GM21825 (cell line): ENCODE measurements around the gene RNF141.

Source experiments
- ATAC-seq: cut with Tn5 transposase; IDR thresholded peaks from one replicate; pipeline ENCODE4 v1.9.1; 2021; ENCODE audit warnings: mild to moderate bottlenecking, moderate library complexity; ENCODE audit not compliant: unreplicated experiment

Gene RNF141

DNA sequence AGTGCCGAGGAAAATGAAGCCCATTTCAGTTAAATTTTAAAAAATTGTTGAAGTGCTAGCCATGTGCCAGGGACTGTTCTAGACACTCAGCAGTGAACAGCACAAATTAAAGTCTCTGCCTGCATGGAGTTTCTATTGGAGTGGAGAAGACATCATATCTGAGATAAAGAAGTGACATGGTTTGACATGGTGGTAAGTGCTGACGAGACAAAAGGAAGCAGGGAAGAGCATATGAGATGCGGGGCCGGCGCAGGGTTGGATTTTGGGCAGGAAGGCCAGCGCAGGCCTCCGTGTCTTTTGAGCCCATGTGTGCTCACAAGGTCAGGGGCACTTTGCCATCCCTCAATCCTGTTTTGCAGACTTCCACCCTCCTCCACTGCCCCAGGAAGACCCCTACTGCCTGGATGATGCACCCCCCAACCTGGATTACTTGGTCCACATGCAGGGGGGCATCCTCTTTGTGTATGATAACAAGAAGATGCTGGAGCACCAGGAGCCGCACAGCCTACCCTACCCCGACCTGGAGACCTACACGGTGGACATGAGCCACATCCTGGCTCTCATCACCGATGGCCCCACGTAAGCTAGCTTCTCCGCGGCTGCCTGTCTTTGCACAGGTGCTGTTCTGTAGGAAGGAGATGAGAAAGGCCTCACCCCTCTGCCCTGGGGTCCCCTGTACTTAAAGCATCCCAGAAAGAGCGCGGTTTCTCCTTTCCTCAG lies 56.4 kb downstream of the RNF141 start:
- ATAC-seq, result no peak

DNA sequence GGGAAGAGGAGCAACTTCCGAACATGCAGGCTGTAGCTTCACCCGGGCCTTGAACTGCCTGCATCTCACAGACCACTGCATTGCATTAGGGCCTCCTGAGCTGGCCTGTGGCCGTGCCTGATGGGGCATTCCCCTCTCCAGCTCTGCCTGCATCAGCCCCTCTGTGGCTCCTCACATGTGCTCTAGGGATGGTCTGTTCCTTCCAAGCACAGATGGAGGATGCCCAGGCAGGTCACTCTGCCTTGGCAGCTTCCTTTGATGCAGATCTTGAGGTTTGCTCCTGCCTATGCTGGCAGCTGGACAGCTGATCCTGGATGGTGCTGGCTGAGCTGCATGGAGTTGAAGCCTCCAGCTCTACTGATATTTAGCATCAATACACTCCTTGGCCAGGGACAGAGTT lies 57.4 kb downstream of the RNF141 start:
- no peak for ATAC-seq

DNA sequence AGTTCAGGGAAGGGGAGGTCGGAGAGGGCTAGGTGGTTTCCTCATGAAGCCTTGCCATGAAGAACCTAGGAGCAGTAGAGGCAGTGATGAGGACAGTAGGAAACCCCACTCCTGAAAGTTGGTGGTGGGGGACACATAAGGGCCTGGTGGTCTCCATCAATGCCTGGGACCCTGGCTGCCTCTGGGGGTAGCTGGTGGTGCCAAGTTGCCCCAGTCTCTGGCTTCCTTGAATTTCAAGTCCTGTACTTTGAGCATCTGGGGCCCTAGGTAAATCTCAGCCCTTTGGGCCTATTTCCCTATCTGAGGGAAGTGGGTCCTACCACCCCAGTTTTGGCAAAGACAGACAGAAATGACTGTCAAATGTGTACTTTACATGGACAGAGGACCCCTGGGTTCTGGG lies 57.8 kb downstream of the RNF141 start:
- ATAC-seq, result no peak

DNA sequence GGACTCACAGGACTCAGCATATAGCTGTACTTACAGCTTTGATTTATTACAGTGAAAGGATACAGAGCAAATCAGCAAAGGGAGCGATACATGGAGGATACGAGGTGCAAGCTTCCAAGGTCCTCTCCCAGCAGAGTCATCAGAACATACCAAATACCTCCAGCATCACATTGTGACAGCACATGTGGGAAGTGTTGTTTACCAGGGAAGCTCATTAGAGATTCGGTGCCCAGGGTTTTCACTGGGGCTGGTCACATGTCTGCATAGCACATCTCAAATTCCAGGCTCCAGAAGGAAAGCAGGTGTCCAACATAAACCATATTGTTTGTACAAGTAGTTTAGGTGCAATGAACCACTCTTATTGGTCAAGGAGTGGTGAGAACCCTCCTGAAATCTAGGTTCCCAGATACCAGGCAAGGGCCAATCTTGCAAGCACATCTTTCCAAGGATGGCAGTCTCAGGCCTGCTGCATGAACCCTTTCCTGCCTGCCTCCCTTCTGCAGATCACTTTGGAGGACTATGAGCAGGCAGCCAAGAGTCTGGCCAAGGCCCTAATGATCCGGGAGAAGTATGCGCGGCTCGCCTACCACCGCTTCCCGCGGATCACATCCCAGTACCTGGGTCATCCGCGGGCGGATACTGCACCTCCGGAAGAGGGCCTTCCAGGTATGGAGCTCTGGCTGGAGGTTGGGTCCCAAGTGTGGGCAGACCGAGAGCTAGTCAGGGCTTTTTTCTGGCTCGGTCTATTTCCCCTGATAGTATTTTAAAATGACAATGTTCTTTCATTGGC lies 59.2 kb downstream of the RNF141 start:
- no peak for ATAC-seq

DNA sequence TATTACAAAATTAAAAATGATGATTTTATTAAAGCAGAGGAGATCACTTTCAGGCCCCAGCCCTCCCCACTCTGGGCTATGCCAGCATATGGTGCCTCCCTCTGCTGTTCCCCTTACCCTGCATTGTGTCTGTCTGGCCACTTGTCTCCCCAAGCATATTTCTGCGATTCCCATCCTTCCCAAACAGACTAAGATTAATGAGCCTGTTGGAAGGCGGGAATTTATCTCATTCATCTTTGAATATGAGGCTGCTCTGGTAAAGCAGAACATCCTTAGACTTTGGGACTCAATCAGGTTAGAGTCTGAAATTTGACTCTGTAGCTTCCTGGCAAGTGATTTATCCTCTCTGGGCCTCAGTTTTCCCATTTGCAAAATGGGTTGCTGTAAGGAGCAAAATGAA lies 60.2 kb downstream of the RNF141 start:
- ATAC-seq, result no peak

DNA sequence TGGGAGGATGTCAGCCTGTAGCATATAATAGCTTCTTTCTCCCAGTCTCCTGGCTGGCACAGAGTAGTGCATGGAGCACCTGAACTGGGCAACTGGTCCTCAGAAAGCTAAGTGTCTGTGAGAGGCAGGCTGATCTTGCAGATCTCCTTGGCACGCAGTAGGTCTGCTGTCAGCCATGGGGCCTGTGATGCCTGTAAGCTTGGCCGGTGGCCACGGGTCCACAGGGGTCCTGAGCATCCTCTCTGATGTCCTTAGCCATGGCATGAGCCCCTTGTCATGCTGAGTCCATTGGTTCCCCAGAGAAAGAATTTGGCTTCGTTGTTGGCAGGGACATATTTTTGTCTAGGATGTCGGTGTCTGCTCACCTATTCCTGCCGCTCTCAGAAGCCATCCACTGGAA lies 61.0 kb downstream of the RNF141 start:
- no peak for ATAC-seq

DNA sequence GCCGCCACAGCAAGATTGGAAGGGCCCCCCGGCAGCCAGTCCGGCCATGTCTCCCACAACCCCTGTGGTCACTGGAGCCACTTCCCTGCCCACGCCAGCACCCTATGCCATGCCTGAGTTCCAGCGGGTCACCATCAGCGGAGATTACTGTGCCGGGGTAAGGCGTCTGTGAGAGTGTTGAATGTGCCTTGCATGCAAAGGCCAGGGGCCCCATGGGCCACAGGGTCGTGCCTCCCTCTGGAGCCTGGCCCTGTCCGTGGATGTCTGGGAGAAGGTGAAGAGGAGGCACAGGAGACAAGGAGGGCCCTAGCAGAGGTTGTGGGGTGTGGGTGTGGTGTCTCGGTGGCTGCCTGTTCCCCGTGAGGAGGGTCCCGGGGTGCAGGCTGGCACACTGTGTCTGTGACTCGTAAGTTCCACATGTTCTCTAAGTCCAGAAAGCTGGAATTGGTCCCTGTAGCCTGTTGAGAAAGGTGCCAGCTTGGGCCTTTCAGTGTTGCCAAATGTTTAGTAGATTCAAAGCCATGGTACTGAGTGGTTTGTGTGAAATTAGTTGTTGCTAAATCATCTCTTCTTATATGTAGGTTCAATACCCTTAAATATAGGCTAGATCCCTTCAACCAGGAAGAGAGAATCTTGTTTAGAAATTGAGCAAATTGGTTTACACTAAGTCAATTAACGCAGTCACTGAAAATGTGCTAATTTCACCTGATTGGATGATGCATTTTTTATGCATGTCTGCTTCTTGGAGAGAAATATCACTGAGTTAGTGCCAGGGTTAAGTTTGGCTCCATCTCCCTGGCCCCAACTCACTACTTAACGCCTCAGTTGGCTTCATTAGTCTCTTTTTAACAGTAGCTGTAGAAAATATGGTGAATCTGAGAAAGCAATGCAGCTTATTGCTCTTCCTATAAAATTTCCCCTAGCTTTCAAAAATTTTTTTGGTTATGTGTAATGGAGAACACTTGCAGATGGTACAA lies 62.1 kb downstream of the RNF141 start:
- ATAC-seq, result no peak

DNA sequence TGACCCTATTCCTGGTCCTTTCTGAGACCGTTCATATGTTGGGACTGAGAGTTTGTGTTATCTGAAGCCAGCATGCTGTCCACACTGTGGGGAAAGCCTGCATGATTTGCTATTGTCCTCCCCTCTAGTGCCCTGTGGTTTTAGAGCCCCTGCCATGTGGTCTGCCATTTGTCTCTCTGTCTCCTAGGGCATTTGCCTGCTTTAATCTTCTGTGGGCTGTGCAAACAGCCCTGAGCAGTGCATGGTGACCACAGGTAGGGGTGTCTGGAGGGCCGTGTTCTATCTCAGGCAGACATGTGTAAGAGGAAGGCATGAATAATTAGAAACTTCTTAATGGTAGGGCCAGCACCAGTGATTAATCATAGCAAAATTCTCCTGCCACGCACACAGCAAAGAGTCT lies 62.9 kb downstream of the RNF141 start:
- no peak for ATAC-seq

DNA sequence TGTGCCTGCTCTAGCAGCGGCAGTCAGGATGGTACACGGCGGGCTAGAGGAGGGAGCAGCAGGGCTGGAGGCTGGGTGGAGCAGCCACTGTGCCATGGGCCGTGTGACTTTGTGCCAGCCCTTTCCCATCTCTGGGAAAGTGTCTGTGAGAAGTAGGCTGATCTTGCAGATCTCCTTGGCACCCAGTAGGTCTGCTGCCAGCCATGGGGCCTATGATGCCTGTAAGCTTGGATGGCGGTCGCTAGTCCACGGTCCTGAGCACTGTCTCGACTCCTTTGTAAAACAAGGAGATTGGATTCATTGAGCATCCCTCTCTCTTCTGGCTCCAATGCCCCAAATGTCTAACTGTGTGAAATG lies 63.3 kb downstream of the RNF141 start:
- no peak for ATAC-seq

DNA sequence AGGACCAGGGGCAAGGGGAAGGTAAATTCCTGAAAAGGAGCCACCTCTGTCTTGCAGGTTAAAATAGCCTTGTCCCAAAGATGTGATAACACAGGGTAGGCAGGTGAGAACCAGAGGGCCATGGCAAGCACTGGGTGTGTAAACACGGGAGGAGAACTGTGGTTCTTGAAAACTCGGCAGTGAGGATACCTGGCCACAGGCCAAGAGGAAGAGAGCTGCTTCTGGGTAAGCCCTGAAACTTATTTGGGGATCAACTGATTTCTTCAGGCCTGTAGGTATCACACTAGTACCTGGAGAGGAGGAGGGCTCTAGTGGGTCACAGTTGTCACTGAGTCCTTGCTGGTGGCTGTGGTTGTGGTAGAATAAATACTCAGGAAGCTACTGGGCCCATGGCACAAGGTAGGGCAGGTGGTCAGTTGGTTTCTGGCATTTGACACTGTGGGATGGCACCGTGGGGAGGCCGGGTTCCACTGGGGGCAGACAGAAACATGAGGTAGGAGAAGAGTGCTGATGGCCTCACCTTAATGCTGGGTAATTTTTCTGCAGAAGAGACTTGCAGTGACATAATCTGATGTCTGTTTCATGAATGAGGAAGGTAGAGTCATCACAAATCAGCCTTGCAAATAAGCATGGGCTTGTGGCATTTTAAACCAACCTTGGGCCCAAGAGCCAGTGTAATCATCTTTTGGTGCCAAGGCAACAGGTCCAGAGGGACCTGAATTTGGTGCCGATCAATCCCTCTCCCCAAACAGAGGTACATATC lies 63.9 kb downstream of the RNF141 start:
- ATAC-seq, result no peak

DNA sequence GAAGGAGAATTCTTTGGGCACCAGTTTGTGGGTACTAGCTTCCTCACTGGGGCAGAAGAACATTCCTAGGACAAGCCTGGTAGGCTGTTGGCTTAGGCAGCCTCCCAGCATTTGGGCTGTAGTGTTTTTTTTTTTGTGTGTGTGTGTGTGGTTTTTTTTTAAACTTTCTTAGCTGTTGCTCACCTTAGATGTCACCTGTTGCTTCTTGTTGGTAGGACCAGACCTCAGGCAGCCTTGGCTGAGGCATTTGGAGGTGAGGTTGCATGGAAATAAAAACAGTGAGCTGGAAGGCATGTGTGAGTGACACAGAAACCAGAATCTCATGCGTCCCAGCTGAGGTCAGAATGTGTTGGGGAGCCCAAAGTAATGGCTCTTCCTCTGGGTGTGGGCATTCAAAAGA lies 64.6 kb downstream of the RNF141 start:
- no peak for ATAC-seq

DNA sequence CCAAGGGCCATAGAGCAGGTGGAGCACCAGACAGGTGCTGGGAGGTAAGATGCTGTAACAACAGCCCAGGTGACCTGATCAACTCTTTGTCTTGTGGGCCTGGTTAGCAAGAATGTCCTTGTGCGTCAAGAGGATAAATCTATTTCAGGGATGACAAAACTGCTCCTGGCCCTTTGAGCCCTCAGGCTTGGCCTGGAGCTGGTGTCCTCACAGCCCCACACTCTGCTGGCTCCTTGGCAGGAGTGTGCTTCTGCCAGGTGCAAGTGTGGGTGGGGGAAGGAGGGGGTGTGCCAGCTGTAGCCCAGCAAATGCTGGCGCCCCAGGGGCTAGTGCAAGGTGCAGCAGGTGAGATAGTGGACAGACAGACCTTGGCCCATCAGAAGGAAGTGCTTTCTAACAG lies 66.4 kb downstream of the RNF141 start:
- no peak for ATAC-seq

DNA sequence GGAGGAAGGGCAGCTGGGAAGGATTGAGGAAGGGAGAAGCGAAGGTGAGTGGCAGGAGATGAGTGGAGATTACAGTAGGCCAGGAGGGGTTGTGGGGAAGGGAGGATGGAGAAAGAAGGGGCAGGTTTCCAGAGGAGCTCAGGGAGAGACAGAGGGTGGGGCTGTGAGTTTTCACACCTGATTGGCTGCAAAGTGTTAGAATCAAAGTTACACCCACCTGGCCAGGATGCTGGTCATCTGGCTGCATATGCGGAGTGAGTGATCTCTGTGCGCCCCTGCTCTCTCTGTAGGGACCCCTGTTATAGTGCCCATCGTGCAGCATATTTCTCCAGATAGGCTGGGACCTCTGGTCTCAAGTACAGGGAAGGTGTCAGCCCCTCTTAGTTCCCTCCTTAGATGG lies 67.6 kb downstream of the RNF141 start:
- ATAC-seq, result no peak

DNA sequence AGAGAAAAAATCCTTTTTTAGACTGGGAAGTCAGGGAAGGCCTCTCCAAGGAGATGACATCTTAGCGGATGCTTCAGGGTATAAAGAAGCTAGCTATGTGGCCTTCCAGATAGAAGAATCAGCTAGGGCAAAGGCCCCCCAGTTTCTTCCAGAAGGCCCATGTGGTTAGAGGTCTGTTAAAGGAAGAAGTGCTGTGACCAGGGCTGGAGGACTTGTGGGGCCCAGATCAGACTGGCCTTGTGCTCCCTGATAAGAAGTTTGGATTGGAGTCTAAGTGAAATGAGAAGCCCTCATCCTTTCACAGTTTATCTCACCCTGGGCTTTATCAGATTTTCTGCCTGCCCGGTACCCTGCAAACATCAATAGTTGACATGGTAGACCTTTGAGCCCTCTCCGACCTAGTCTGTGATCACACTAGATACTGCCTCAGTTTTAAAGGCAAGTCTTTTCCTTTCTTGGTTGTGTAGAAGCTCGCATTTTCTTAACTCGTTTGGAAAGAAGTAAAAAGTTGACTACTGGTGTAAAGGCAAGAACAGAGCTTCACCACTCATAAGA lies 78.2 kb downstream of the RNF141 start:
- ATAC-seq, result no peak
